Activated CD8-positive, alpha-beta memory T cell treated with anti-CD3 and anti-CD28 coated beads, Interleukin-2, amount 50 U/mL, for 24 hours (primary cell): Measurements from ENCODE around the gene SEPTIN5.

Source experiments
- DNase-seq: peaks from one replicate; pipeline ENCODE4 v3.0.0-alpha.2; 2020; ENCODE audit errors: extremely low read depth

Gene SEPTIN5

GRCh38 chr22:19705181-19705934 is 8.9 kb upstream of the SEPTIN5 start:
- DNase-seq: no peak

DNA sequence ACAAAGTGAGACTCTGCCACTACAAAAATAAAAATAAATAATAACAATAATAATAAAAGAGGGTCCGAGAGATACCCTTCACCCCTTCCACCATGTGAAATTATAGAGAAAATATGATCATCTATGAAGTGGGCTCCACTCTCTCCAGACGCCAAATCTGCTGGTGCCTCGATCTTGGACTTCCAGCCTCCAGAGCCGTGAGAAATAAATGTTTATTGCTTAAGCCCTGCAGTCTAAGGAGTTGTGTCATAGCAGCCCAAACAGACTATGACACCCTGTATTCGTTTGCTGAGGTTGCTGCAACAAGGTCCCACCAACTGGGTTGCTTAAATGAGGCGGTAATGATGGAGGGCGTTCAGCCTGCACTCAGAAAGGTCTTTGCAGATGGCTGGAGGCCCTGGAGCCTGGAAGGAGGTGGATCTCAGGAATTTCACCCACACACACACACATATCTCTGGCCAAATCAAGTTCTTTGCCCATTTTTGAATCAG is 7.6 kb upstream of the SEPTIN5 start:
- DNase-seq: no peak

DNA sequence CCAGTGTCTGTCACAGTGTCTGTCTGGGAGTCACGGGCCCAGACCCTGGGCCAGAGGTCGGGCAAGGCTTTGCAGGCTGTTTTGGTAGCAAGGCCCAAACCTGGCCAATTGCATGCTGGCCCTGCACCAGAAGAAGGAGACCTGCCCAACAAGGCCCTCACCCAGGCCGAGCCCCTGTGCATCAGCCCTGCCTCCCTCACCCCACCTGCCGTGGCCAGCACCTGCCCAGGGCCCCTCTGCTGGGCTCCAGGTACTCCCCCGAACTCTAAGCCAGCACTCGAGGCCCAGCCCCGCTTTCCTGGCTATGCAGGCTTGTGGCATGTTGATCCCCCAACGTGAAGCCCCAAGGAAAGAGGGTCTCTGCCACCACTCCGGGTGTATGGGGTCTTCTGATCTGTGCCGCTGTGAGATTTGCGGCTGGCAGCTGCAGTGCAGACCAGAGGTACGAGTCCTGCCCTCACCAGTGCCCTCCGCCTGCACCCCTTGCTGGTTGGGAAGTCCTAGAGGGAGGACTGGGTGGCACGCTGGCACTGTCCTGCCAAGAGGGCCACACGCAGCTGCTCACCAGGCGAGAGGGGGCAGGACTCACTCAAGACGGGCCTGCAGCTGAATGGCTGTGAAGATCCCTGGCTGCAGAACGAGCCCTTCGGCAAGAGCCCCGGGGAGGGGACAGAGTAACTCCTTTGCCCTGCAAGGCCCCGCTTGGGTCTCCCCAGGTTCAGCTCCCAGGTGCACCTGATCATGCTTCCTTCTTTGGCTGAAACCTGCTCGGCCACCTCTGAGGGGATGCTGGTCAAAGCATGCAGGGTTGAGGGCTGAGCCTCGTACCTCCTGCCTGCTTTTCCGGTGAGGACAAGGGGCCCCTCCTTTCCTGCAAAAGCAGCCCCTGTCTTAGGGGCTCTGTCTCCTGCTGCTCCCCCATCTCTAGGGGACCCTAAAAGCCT is 6.7 kb upstream of the SEPTIN5 start:
- DNase-seq: no peak

- no peak for DNase-seq
Observed at GRCh38 chr22:19708321-19709011, 5.8 kb upstream of the SEPTIN5 start.

DNA sequence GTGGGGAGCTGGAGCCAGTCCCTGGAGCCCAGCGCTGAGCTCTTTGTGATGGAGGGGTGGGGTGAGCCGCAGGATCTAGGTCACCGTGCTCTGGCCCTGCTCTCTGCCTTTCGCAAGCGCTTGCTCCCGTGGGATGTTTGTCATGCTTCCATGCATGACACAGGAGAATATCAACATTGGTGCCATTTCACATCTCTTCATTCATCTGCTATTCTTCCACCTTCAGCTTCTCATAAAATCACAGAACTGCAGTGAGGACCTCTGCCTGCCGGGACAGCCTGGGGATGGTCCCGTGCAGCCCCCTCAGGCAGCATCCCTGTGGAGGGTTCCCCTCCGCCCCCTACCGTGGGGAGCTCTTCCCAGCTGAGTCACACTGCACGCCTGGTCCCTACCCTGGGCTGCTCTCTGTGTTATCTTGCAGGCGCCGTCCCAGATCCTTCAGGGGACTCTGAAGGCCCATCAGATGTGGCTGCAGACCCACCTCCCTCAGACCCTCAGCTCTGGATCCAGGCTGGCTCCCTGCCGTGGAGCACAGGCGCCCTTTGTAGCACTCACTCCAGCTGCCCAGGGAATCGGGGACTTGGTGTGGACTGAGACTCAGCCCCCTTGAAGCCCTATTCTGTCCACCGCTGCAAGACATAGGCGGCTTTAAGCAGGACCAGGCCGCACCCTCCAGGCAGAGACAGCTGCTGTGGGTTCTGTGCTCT is 5.1 kb upstream of the SEPTIN5 start:
- DNase-seq: no peak

DNA sequence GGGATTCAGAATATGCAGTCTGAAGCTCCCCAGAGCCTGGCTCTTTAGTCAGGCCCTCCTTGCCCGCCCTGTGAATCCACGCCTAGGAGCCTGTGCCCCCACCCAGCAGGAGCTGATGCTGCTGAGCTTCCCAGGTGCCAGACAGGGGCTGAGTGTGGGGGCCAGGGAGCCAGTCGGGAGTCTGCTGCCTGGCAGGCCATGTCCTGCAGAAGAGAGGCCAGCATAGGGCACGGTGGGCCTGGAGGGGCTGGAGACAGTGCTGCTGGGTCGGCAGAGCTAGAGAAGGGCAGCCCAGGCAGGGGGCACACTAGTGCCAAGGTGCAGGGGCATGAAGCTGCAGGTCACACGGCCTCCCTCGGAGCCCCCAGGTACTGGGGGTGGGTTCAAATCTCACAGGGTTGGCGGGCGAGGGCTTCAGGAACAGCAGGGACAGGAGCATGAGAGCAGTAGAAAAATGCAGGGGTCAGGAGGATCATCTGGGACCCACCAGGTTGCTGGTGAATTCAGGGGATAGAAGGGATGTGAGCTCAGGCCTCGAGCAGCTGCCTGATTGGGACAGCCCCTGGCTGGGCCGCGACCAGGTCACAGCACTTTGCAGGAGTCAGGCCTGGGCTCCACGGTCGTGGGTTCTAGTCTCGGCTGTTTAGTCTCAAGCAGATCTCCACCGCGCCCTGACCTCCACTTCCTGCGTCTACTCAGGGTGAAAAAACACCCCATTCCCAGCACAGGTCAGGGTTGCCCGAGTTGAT is 4.1 kb upstream of the SEPTIN5 start:
- DNase-seq: no peak

DNA sequence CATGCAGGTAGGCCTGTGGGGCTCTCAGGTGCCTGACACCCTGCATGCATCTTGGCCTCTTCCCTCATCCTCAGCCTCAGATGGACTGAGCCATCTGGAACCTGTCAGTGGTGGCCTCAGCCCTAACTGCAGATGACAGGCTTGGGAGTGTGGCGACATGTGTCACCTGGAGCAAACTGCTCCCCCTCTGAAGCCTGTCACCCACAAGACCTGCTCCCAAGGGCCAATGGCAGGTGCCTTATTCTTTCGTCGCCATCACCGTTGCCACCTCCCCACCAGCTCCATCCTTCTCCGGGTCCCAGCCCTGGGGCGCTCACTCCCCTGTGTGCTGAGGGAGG is 3.6 kb upstream of the SEPTIN5 start:
- no peak for DNase-seq

DNA sequence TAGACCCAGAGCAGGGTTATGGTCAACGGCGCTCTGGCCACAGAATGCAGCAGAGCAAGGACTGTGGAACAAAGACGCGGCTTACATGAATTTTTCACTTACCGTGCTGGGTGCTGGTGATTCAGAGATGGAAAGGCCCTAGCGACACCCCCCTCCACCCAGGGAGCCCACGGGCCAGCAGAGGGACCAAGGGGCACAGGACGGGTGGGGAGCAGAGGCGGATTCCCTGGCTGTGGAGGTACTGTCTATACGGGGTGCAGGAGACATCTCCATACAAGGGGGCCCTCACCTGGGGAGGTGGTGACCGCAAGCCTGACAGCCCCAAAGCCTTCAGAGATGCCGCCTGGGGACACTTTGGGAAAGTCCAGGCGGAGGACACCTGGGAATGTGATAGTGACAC is 1.1 kb upstream of the SEPTIN5 start:
- no peak for DNase-seq

DNA sequence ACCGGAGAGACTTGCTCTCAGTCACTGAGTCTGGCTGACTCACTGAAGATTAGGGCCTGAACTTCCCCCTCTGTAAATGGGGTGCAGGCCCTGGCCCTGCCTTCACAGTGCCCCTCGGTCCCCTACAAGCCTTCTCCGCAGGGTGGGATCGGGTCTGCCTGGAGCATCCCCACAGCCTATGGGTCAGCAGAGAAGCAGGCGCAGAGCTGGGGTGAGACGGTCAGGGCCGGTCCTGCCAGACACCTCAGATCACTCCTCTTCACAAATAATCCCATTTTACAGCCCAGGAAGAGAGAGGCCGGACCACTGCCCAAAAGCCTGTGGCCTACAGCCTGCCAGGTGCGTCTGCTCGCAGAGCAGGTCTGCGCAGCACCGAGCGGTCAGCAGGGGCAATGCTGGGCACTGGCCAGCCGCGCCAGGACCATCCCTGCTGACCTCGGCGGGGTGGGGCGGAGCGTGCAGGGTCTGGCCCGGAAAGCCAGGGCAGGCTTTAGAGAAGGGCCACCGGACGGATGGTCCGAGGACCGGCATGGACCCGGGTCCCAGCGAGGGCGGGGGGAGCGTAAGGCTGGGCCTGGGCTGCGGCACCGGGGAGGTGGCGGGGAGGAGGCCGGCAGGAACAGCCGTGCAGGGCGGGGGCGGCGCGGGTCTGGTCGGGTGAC is 522 bp upstream of the SEPTIN5 start:
- DNase-seq: no peak

- no peak for DNase-seq
Observed at GRCh38 chr22:19715188-19715930, 1.1 kb downstream of the SEPTIN5 start.

- DNase-seq: no peak
Observed at GRCh38 chr22:19716041-19716828, 1.9 kb downstream of the SEPTIN5 start.

GRCh38 chr22:19716829-19717105 is 2.5 kb downstream of the SEPTIN5 start:
- no peak for DNase-seq

DNA sequence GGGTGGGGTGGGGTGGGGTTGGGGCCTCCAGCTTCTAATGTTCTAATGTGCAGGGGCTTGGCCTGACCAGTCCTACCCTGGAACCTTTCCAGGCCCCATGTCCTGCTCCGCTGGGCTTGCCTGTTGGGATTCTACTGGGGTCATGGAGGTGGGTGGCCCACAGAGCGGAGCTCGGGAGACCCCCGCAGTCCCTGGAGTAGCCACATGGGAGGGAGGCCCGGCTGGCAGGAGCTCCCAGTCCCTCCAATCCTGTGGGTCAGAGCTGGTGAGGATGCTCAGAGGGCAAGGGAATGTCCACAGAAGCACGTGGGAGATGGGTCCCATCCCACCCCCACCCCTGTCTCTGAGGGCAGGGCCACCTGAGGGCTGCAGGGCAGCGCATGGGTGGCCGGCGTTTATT is 2.9 kb downstream of the SEPTIN5 start:
- DNase-seq: no peak

GRCh38 chr22:19717691-19718455 is 3.6 kb downstream of the SEPTIN5 start:
- DNase-seq: peak; percentile 30

DNA sequence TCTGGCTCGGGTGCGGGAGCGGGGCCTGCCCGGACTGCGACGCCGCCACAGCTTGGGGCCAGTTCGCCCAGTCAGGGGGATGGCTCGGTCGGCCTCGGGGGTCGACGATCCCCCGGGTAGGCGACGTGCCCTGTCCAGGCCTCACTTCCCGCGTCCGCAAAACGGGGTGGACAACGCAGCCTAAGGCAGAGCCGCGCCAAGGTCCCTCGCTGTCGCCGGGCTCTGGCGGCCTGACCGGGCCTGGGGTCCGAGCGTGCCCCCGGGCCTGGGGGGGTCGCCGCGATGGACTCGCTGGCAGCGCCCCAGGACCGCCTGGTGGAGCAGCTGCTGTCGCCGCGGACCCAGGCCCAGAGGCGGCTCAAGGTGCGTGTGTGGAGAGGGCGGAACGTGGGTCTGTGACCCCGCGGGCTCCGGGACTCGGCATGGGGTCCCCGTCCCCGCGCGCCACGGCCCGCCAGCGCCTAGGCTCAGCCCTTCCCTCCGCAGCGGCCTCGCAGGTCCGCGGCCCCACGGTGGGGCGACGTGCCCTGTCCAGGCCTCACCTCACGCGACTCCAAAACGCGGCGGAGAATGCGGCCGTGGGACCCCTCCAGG is 4.2 kb downstream of the SEPTIN5 start:
- DNase-seq: no peak

- no peak for DNase-seq
Observed at GRCh38 chr22:19719050-19719482, 4.8 kb downstream of the SEPTIN5 start.

GRCh38 chr22:19719488-19720021 is 5.3 kb downstream of the SEPTIN5 start:
- DNase-seq: no peak
